ENCODE measurements around the gene THNSL1. TPM values are rescaled to one million over a fixed set of nuclear protein-coding genes. Genes with fewer than 3 reads are reported as not detected.

THNSL1 gene
- total and polyA plus RNA-seq, 9 of the 15 experiments (the other 6 are each of a cell fraction or from before 2014, with no cell fraction given) = 4.5 to 8.6 (median 6.3) TPM

- TF ChIP-seq, protein P1, sequence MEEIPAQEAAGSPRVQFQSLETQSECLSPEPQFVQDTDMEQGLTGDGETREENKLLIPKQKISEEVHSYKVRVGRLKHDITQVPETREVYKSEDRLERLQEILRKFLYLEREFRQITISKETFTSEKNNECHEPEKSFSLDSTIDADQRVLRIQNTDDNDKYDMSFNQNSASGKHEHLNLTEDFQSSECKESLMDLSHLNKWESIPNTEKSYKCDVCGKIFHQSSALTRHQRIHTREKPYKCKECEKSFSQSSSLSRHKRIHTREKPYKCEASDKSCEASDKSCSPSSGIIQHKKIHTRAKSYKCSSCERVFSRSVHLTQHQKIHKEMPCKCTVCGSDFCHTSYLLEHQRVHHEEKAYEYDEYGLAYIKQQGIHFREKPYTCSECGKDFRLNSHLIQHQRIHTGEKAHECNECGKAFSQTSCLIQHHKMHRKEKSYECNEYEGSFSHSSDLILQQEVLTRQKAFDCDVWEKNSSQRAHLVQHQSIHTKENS (CRISPR knock-in tag; IDR thresholded peaks at IDR 0.05) = no peak
- peak; percentile 99 for TF ChIP-seq NR3C1 (CRISPR knock-in tag; IDR thresholded peaks at IDR 0.05)
- TF ChIP-seq HINFP (tag; conservative IDR thresholded peaks at IDR 0.05; ENCODE audit: low read depth) = no peak
- TF ChIP-seq SRF (CRISPR knock-in tag; IDR thresholded peaks at IDR 0.05) = peak in 1 of 2 experiments; percentile 65; a peak in 2 of 4 replicates
- no peak for TF ChIP-seq SNAPC5 (CRISPR knock-in tag; IDR thresholded peaks at IDR 0.05)
- no peak for TF ChIP-seq RBM17 (IDR thresholded peaks at IDR 0.05; ENCODE audit: borderline replicate concordance, low read depth, low read length)
- TF ChIP-seq CTBP1 (IDR thresholded peaks at IDR 0.05; ENCODE audit: borderline replicate concordance) = peak; percentile 64
- no peak for TF ChIP-seq CTCFL (IDR thresholded peaks at IDR 0.05; ENCODE audit: borderline replicate concordance, insufficient read depth, low read depth, low read length, poor library complexity, severe bottlenecking)
- TF ChIP-seq TAF9B (IDR thresholded peaks at IDR 0.05; ENCODE audit: partially characterized antibody) = peak; percentile 46
- no peak for TF ChIP-seq NFATC3 (IDR thresholded peaks at IDR 0.05)
- TF ChIP-seq, protein P2, sequence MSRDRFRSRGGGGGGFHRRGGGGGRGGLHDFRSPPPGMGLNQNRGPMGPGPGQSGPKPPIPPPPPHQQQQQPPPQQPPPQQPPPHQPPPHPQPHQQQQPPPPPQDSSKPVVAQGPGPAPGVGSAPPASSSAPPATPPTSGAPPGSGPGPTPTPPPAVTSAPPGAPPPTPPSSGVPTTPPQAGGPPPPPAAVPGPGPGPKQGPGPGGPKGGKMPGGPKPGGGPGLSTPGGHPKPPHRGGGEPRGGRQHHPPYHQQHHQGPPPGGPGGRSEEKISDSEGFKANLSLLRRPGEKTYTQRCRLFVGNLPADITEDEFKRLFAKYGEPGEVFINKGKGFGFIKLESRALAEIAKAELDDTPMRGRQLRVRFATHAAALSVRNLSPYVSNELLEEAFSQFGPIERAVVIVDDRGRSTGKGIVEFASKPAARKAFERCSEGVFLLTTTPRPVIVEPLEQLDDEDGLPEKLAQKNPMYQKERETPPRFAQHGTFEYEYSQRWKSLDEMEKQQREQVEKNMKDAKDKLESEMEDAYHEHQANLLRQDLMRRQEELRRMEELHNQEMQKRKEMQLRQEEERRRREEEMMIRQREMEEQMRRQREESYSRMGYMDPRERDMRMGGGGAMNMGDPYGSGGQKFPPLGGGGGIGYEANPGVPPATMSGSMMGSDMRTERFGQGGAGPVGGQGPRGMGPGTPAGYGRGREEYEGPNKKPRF (IDR thresholded peaks at IDR 0.05; ENCODE audit: low read depth, low read length) = no peak
- no peak for TF ChIP-seq RFX1 (IDR thresholded peaks at IDR 0.05)
- no peak for TF ChIP-seq GTF2B (IDR thresholded peaks at IDR 0.05; ENCODE audit: extremely low read depth, insufficient read length)
- TF ChIP-seq ZBED1 (IDR thresholded peaks at IDR 0.05) = no peak
- no peak for TF ChIP-seq IFI16 (CRISPR knock-in tag; IDR thresholded peaks at IDR 0.05)
- TF ChIP-seq ATF1 (CRISPR knock-in tag; IDR thresholded peaks at IDR 0.05) = no peak
- peak; percentile 78 for TF ChIP-seq ATF1 (tag; IDR thresholded peaks at IDR 0.05)
- TF ChIP-seq GABPA (tag; conservative IDR thresholded peaks at IDR 0.05; ENCODE audit: low read depth) = peak; percentile 32; the same call in 1 of the 2 replicates
These were observed at the start of gene THNSL1 (continued) for GRCh38 chr10:25016376-25017153.
